Measurements from ENCODE around the gene ATOX1.
"Not testable (repeated sequence)": the region's sequence is repeated elsewhere in the genome, so short reads cannot be mapped to it uniquely, and the experiment has no call there.

The ATOX1 gene

GRCh38 chr5:151729597-151729996 is 28.8 kb downstream of the ATOX1 start:
- not testable (repeated sequence) for DNase-seq

- DNase-seq: no peak
Measured at GRCh38 chr5:151724360-151724759, 34.1 kb downstream of the ATOX1 start.

GRCh38 chr5:151722546-151722945 is 35.9 kb downstream of the ATOX1 start:
- DNase-seq: no peak

GRCh38 chr5:151721812-151722391 is 36.5 kb downstream of the ATOX1 start:
- no peak for DNase-seq

- DNase-seq: no peak
Measured at GRCh38 chr5:151721087-151721646, 37.3 kb downstream of the ATOX1 start.

- DNase-seq: no peak
Measured at GRCh38 chr5:151720215-151720614, 38.2 kb downstream of the ATOX1 start.

GRCh38 chr5:151719228-151720000 is 39.0 kb downstream of the ATOX1 start:
- DNase-seq: no peak

GRCh38 chr5:151718646-151719045 is 39.8 kb downstream of the ATOX1 start:
- DNase-seq: no peak

- no peak for DNase-seq
Measured at GRCh38 chr5:151718153-151718552, 40.3 kb downstream of the ATOX1 start.

GRCh38 chr5:151717416-151717815 is 41.0 kb downstream of the ATOX1 start:
- no peak for DNase-seq

GRCh38 chr5:151709109-151709735 is 49.2 kb downstream of the ATOX1 start:
- DNase-seq: no peak

- DNase-seq: no peak
Measured at GRCh38 chr5:151708126-151708525, 50.3 kb downstream of the ATOX1 start.

- no peak for DNase-seq
Measured at GRCh38 chr5:151707567-151707966, 50.9 kb downstream of the ATOX1 start.

GRCh38 chr5:151706906-151707305 is 51.5 kb downstream of the ATOX1 start:
- DNase-seq: no peak

GRCh38 chr5:151703780-151704179 is 54.7 kb downstream of the ATOX1 start:
- DNase-seq: no peak

- DNase-seq: no peak
Measured at GRCh38 chr5:151703227-151703626, 55.2 kb downstream of the ATOX1 start.

- no peak for DNase-seq
Measured at GRCh38 chr5:151700820-151701219, 57.6 kb downstream of the ATOX1 start.

- no peak for DNase-seq
Measured at GRCh38 chr5:151700296-151700695, 58.1 kb downstream of the ATOX1 start.

- no peak for DNase-seq
Measured at GRCh38 chr5:151699071-151699901, 59.1 kb downstream of the ATOX1 start.

- not testable (repeated sequence) for DNase-seq
Measured at GRCh38 chr5:151698081-151698480, 60.4 kb downstream of the ATOX1 start.

- no peak for DNase-seq
Measured at GRCh38 chr5:151697452-151697851, 61.0 kb downstream of the ATOX1 start.

- DNase-seq: no peak
Measured at GRCh38 chr5:151696470-151697061, 61.9 kb downstream of the ATOX1 start.

GRCh38 chr5:151695464-151695863 is 63.0 kb downstream of the ATOX1 start:
- no peak for DNase-seq

Measured in NCI-H748 treated with DMSO at 0.1 percent for 48 hours (cell line).